HUES48 (cell line): ENCODE results near the gene PSMD1.

Experiments
- H3K27ac ChIP-seq: one replicate; pipeline ENCODE4 v1.7.0; 2013; ENCODE audit warnings: low read depth, low read length, inconsistent platforms
- H3K27me3 ChIP-seq: 2 replicates; pipeline ENCODE4 v1.6.1; 2013; ENCODE audit warnings: mild to moderate bottlenecking, low read length; ENCODE audit not compliant: control insufficient read depth, insufficient read depth
- H3K36me3 ChIP-seq: 2 replicates; pipeline ENCODE4 v1.6.1; 2013; ENCODE audit warnings: low read length; ENCODE audit not compliant: control insufficient read depth, insufficient read depth
- H3K4me1 ChIP-seq: 2 replicates; pipeline ENCODE4 v1.6.1; 2013; ENCODE audit warnings: mild to moderate bottlenecking, low read length; ENCODE audit not compliant: control insufficient read depth, insufficient read depth
- H3K4me3 ChIP-seq: 2 replicates; pipeline ENCODE4 v1.5.1; 2013; ENCODE audit warnings: mild to moderate bottlenecking, low read depth, low read length
- H3K9ac ChIP-seq: 2 replicates; pipeline ENCODE4 v1.6.1; 2013; ENCODE audit warnings: mild to moderate bottlenecking, low read depth, low read length, moderate library complexity
- H3K9me3 ChIP-seq: 2 replicates; pipeline ENCODE4 v1.6.1; 2013; ENCODE audit warnings: low read length; ENCODE audit not compliant: control insufficient read depth, insufficient read depth

PSMD1 gene

GRCh38 chr2:231047274-231047922 is 9.3 kb upstream of the PSMD1 start:
- Histone ChIP-seq H3K9ac (no peak overlapping the region), H3K4me3 (no peak overlapping the region), H3K36me3 (no peaks in the 10 kb centered on the region), H3K9me3 (no peaks in the 10 kb centered on the region), H3K27ac (no peak overlapping the region), H3K4me1 (no peaks in the 10 kb centered on the region; the same call in 1 of the 2 replicates), H3K27me3 (peaks cover 10% of the 10 kb centered on the region)

GRCh38 chr2:231047923-231048915 is 8.4 kb upstream of the PSMD1 start:
- Histone ChIP-seq H3K9me3 (no peaks in the 10 kb centered on the region), H3K36me3 (no peaks in the 10 kb centered on the region), H3K27ac (no peak overlapping the region), H3K9ac (no peak overlapping the region), H3K4me3 (no peak overlapping the region), H3K4me1 (no peaks in the 10 kb centered on the region; the same call in 1 of the 2 replicates), H3K27me3 (peaks cover 14% of the 10 kb centered on the region)

- Histone ChIP-seq H3K4me1 (no peaks in the 10 kb centered on the region; the same call in 1 of the 2 replicates), H3K9ac (no peak overlapping the region), H3K27me3 (peaks cover 25% of the 10 kb centered on the region), H3K27ac (no peak overlapping the region), H3K36me3 (no peaks in the 10 kb centered on the region), H3K9me3 (no peaks in the 10 kb centered on the region), H3K4me3 (no peak overlapping the region)
Measured at GRCh38 chr2:231049286-231050017, 7.2 kb upstream of the PSMD1 start.

- Histone ChIP-seq H3K27ac (peak overlapping the region; percentile 38), H3K36me3 (no peaks in the 10 kb centered on the region), H3K4me3 (no peak overlapping the region), H3K27me3 (peaks cover 27% of the 10 kb centered on the region), H3K9ac (no peak overlapping the region), H3K9me3 (no peaks in the 10 kb centered on the region), H3K4me1 (no peaks in the 10 kb centered on the region; the same call in 1 of the 2 replicates)
Measured at GRCh38 chr2:231050018-231050901, 6.4 kb upstream of the PSMD1 start.

GRCh38 chr2:231051116-231051515 is 5.6 kb upstream of the PSMD1 start:
- Histone ChIP-seq H3K4me3 (no peak overlapping the region), H3K9ac (no peak overlapping the region), H3K27me3 (peaks cover 27% of the 10 kb centered on the region), H3K9me3 (no peaks in the 10 kb centered on the region), H3K4me1 (no peaks in the 10 kb centered on the region; the same call in 1 of the 2 replicates), H3K36me3 (no peaks in the 10 kb centered on the region), H3K27ac (no peak overlapping the region)

GRCh38 chr2:231052494-231053451 is 3.9 kb upstream of the PSMD1 start:
- Histone ChIP-seq H3K9me3 (no peaks in the 10 kb centered on the region), H3K4me3 (peak overlapping the region; percentile 59), H3K9ac (no peak overlapping the region), H3K36me3 (no peaks in the 10 kb centered on the region), H3K27me3 (peaks cover 27% of the 10 kb centered on the region), H3K4me1 (peaks cover 2% of the 10 kb centered on the region), H3K27ac (no peak overlapping the region)

- Histone ChIP-seq H3K4me1 (peaks cover 7% of the 10 kb centered on the region), H3K36me3 (no peaks in the 10 kb centered on the region), H3K4me3 (no peak overlapping the region), H3K27me3 (peaks cover 27% of the 10 kb centered on the region), H3K27ac (no peak overlapping the region), H3K9ac (no peak overlapping the region), H3K9me3 (no peaks in the 10 kb centered on the region)
Measured at GRCh38 chr2:231053846-231054245, 2.8 kb upstream of the PSMD1 start.

- Histone ChIP-seq H3K27ac (peak overlapping the region; percentile 96), H3K27me3 (peaks cover 15% of the 10 kb centered on the region), H3K4me3 (peak overlapping the region; percentile 91)
Measured at GRCh38 chr2:231057590-231057989, 923 bp downstream of the PSMD1 start.

GRCh38 chr2:231058761-231059550 is 2.3 kb downstream of the PSMD1 start:
- Histone ChIP-seq H3K4me1 (peaks cover 7% of the 10 kb centered on the region), H3K9me3 (no peaks in the 10 kb centered on the region), H3K4me3 (no peak overlapping the region; the same call in 1 of the 2 replicates), H3K36me3 (peaks cover 33% of the 10 kb centered on the region), H3K9ac (no peak overlapping the region), H3K27me3 (peaks cover 7% of the 10 kb centered on the region), H3K27ac (no peak overlapping the region)

More at GRCh38 chr2:231057590-231057989, 923 bp downstream of the PSMD1 start:
- H3K36me3 ChIP-seq, result peaks cover 20% of the 10 kb centered on the region
- H3K4me1 ChIP-seq, result peaks cover 7% of the 10 kb centered on the region
- H3K9ac ChIP-seq, result peak overlapping the region; percentile 97
- no peaks in the 10 kb centered on the region for H3K9me3 ChIP-seq
